Germinal center (tissue), 1 donor: ENCODE data around the gene LTBP4.
"Not testable (repeated sequence)": the region's sequence is repeated elsewhere in the genome, so short reads cannot be mapped to it uniquely, and the experiment has no call there.

Experiments
- DNase-seq: peaks from one replicate; pipeline ENCODE4 v3.0.0; 2012; ENCODE audit warnings: mixed read lengths, low spot score

LTBP4 gene

DNA sequence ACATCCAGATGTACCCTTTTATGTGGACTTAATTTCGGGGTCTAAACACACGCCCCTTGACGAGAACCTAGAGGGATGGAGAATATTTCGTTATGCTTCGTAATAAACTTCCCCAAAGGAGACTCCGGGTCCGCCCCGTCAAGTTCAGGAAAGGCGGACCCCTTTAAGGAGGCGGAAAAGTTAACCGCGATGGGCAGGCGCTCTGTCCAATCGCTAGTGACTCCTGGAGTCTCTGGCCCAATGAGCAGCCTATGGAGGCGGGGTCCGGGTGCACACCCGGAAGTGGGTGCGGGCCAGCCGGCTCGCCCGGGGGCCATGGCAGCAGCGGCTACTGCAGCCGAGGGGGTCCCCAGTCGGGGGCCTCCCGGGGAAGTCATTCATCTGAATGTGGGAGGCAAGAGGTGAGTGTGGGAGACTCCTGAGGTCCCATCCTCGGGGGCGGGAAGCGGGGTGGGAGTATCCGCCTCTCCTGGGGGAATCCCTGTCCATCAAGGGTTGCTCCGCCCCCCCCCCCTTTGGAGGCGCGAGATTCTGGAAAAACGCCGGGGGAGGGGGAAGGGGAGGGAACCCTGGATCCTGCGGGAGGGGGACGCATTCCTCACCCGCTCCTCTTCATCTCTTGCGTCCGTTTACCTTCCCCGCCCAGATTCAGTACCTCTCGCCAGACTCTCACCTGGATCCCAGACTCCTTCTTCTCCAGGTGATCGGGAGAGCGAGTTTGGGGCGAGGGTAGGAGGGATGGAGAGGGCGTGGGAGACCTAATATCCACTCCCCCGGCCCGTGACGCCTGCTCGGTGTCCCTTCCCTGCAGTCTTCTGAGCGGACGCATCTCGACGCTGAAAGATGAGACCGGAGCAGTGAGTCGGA is 24.4 kb upstream of the LTBP4 start, which contains the start of gene SHKBP1:
TSS of gene SHKBP1 (plus strand) at position 289 of the 867 bp plus-strand sequence. CDS start at position 316, 27 bp downstream.
- DNase-seq = peak; percentile 98

DNA sequence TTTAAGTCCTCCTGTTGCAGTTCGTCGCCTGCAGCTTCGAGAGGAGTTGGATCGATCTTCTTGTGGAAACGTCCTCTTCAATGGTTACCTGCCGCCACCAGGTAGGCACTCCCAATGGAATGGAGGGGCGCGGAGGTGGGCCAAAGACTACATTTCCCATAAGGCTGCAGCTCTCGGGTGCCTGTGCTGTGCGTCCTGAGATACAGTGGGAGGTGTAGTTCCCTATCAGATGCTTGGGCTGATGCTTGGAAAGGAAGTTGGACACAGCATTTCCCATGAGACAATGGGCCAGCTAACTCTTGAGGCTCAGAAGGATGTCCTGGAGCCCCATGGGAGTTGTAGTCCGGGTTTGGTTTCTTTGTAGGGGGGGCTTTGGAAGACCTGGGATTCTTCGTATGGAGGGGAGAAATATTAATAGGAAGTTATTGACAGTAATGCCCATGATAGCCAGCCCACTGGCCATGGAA is 22.7 kb upstream of the LTBP4 start:
- DNase-seq = no peak

DNA sequence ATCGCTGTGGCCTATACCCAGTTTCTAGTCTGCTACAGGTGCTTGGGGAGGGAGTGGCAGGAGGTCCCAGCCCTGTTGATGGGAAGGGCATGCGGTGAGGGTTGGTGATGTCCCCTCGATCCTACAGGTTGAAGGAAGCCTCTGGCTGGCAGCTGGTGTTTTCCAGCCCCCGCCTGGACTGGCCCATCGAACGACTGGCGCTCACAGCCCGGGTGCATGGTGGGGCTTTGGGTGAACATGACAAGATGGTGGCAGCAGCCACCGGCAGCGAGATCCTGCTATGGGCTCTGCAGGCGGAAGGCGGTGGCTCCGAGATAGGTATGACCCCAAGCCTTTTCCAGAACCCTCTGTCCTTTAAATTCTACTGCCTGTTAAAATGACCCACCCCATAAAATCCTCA is 20.6 kb upstream of the LTBP4 start:
- no peak for DNase-seq

DNA sequence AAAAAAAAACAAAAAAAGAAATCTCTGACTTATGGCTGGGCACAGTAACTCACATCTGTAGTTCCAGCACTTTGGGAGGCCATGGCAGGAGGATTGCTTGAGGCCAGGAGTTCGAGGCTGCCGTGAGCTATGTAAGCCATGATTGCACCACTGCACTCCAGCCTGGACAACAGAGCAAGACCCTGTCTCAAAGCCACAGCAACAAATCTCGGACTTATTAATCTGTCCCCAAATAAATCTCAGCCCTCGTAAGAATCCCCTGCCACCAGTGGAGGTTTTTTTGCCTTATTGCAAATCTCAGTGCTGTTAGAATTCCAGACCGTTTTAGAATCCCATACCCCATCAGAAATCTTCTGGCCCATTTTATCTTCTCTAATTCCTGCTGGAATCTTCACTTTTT is 19.6 kb upstream of the LTBP4 start:
- no peak for DNase-seq

DNA sequence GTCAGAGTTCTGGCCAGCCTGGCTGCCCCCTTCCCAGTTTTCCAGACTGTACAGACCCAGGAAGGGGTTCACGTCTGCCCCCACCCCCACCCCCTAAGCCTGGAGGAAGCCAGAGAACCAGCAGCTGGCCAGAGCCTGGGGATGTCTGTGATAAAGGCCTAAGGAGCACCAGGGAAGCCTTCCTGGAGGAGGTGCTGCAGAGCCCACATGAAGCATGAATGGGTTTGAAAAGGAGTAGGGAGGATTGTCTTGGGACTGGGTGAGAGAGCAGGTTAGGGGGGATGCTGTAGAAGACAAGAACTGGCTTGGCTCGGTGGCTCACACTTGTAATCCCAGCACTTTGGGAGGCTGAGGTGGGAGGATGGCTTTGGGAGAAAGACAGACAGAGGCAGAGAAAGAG is 18.7 kb upstream of the LTBP4 start:
- no peak for DNase-seq

DNA sequence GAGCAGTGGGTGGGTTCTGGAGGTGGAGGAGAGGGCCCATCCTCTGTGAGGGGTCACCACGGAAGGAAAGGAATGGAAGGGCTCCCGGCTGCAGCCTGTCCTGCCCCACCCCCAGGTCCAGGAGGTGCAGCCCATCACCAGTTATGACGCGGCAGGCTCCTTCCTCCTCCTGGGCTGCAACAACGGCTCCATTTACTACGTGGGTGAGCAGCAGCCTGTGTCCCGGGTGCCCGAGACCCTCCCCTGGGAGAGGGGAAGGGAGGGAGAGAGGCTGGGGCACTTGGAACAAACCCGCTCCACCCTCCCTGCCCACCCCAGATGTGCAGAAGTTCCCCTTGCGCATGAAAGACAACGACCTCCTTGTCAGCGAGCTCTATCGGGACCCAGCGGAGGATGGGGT is 17.9 kb upstream of the LTBP4 start:
- no peak for DNase-seq

DNA sequence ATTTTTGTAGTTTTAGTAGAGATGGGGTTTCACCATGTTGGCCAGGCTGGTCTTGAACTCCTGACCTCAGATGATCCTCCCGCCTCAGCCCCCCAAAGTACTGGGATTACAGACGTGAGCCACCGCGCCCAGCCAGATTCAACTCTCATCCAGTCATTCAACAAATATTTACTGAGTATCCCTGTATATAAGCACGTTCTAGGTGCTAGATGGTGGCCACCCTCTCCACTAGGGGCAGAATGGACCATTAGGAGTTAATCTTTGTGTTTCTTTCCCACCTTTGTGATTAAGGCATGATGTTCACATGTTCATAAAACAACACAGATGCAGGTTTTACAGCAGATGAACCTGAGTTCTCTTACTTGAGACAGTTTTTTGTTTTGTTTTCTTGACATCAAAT is 17.2 kb upstream of the LTBP4 start:
- no peak for DNase-seq

DNA sequence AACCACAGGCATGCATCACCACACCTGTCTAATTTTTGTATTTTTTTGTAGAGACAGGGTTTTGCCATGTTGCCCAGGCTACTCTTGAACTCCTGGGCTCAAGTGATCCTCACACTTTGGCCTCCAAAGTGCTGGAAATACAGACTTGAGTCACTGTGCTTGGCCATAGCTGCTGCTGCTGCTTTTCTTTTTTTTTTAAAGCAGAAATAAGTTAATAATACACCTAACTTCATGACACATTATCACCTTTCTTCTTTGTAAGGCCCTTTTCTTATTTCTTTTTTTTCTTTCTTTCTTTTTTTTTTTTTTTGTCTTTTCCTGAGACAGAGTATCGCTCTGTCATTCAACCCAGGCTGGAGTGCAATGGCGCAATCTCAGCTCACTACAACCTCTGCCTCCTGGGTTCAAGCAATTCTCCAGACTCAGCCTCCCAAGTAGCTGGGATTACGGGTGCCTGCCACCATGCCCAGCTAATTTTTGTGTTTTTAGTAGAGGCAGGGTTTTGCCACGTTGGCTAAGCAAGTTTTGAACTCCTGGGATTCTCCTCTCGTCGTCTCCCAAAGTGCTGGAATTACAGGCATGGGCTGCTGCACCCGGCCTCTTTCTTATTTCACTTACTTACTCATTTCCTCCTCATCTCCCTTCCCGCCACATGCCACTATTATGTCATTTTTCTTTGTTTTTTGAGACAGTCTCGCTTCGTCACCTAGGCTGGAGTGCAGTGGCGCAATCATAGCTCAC is 15.8 kb upstream of the LTBP4 start:
- no peak for DNase-seq

DNA sequence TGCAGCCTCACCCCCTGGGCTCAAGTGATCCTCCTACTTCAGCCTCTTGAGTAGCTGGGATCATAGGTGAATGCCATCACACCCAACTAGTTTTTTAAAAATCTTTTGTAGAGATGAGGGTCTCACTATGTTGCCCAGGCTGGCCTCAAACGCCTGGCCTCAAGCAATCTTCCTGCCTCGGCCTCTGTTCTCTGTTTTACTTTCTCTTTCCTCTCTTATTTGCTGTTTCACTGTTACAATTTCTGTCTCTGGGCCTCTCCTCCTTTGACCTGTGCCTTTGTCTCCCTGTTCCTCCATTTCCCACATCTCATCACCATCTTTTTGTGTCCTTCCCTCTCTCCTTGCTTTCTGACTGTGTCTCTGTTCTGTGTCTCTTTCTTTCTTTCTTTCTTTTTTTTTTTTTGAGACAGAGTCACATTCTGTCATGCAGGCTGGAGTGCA is 15.2 kb upstream of the LTBP4 start:
- DNase-seq = no peak

DNA sequence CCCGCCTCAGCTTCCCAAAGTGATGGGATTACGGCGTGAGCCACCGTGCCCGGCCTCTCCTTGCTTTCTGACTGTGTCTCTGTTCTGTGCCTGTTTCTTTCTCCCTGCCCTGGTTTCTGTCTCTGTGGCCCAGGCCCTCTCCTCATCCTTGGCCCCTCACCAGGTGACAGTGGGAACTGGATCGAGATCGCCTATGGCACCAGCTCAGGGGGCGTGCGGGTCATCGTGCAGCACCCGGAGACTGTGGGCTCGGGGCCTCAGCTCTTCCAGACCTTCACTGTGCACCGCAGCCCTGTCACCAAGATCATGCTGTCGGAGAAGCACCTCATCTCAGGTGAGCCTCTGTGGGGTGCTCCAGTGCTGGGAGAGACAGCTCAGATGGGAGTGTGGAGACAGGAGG is 14.6 kb upstream of the LTBP4 start:
- DNase-seq = no peak

DNA sequence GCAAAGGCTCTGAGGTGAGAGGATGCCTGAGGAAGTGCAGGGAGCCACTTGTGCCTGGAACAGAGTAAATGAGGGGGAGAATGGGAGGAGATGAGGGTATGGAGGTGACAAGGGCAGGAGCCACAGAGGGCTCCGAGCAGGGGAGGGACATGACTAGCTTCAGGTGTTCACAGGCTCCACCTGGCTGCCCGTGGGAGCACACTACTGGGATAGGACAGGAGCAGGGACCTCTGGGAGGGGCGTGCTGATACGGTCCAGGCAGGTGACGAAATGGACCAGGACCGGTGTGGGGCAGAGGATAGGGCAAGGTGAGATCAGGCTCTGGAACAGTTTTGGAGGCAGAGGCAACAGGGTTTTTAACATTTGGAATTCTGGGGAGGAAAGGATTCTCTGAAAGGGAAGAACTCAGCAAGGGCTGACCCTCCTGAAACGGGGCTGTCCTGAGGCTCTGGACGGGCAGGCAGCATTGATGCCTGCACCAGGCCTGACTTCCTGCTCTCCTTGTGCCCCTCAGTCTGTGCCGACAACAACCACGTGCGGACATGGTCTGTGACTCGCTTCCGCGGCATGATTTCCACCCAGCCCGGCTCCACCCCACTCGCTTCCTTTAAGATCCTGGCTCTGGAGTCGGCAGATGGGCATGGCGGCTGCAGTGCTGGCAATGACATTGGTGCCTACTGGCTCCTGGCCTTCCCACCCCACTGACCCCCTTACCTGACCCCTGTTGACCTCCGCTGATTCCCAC is 12.9 kb upstream of the LTBP4 start:
- no peak for DNase-seq

DNA sequence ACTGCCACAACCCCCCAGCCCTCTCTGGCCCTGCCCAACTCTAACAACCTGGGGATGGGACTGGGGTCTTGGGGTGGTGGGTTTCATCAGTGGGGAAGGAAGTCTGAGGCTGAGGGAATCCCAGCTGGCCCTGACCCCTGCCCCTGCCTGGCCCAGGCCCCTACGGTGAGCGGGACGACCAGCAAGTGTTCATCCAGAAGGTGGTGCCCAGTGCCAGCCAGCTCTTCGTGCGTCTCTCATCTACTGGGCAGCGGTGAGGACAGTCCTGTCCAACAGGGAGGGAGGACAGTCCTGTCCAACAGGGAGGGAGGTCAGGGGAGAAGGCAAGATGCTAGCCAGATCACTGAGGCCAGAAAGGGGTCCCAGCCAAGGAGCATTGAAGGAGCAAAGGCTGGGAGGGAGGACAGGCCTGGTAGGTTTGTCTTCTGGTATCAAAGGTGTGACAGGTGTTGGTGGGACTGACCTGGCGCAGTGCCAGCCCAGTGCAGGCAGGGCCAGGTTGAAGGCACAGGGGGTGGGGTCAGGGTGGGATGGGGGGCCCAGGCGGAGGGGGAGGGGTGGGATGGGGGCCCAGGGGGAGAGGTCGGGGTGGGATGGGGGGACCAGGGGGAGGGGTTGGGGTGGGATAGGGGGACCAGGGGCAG is 12.1 kb upstream of the LTBP4 start:
- DNase-seq = no peak

DNA sequence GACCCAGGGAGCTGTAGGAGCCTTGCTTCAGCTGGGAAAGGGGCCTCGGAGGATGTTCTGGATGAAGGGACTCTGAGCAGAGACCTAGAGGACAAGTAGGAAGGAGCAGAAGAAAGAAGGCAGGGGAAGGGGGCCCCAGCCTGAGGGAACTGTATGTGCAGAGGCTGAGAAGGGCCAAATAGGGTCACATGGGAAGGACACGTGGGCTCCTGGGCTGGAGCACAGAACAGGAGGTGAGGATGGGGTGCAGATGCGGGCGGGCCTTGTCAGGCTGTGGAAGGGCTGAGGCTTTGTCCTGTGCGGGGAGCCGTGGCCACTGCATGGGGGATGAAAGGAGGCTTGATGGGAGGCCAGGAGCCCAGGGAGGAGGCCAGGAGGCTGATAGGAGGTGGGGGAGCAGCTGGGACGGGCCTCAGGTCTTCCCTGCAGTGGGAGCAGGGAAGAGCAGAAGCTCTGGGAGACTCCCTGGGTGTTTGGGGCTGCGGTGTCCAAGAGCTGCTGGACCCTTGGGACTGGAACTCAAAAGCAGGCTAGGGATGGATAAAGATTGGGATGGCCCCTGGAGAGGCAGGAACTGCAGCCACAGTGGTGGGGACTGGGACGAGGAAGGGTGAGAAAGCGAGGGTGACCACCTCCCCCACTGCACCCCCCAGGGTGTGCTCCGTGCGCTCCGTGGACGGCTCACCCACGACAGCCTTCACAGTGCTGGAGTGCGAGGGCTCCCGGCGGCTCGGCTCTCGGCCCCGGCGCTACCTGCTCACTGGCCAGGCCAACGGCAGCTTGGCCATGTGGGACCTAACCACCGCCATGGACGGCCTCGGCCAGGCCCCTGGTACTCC is 11.4 kb upstream of the LTBP4 start:
- no peak for DNase-seq

DNA sequence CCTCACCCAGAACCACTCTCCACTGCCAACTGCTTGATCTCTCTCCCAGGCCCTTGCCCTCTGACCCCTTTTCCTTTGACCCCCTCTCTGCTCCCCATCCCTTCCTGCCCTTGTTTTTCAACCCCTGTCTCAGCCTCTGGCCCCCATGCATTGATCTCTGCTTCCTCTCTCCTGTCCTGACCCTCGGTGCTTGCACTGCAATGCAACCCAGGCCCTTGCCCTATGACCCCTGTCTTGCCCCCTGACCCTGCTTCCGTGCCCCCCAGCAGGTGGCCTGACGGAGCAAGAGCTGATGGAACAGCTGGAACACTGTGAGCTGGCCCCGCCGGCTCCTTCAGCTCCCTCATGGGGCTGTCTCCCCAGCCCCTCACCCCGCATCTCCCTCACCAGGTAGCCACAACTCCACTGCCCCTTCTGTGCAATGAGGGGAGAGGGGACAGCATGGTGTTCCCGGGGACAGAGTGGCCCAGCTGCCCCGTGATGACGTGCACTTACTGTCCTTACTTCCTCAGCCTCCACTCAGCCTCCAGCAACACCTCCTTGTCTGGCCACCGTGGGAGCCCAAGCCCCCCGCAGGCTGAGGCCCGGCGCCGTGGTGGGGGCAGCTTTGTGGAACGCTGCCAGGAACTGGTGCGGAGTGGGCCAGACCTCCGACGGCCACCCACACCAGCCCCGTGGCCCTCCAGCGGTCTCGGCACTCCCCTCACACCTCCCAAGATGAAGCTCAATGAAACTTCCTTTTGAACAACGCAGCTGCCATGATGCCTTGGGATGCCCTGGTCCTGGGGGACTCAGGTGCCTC is 10.5 kb upstream of the LTBP4 start:
- no peak for DNase-seq

DNA sequence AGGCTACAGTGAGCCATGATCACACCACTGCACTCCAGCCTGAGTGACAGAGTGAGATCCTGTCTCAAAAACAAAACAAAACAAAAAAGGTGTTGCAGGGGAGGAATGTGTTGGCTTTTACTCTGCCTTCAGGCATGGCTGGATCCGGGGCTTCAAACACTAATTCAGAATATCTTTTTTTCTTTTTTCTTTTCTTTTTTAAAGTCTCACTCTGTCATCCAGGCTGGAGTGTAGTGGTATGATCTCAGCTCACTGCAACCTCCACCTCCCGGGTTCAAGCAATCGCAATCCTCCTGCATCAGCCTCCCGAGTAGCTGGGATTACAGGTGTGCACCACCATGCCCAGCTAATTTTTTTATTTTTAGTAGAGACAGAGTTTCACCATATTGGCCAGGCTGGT is 9.4 kb upstream of the LTBP4 start:
- DNase-seq = not testable (repeated sequence)

DNA sequence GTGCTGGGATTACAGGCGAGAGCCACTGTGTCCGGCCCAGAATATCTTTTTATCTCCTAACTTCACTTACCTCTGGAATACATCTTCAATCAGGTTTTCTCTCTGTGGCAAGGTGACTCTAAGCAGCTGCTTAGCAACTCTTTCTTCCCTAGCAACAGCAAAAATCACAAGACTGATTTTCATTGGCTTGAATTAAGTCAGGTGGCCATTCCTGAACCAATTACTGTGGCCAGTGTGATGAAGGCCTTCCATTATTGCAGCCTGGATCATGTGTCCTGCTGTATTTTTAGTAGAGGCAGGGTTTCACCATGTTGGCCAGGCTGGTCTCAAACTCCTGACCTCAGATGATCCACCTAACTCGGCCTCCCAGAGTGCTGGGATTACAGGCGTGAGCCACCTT is 9.0 kb upstream of the LTBP4 start:
- peak; percentile 83 for DNase-seq

DNA sequence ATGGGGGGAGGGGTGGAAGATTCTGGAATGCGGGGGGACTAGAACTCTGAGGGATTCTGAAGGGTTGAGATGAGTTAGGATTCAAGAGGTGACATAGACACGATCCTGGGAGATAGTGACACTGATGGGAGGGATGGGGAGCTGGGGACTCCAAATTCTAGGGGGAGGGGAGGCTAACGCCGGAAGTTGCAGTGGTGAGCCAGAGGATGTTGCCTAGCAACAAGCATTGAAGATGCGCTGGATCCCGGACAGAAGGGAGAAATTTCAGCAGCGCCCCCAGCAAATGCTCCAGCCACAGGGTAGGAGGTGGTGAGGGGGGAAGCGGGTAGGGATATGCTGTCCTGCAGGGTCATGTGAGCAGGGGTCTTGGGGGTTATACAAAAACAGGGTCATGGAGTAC is 6.9 kb upstream of the LTBP4 start:
- DNase-seq = no peak

DNA sequence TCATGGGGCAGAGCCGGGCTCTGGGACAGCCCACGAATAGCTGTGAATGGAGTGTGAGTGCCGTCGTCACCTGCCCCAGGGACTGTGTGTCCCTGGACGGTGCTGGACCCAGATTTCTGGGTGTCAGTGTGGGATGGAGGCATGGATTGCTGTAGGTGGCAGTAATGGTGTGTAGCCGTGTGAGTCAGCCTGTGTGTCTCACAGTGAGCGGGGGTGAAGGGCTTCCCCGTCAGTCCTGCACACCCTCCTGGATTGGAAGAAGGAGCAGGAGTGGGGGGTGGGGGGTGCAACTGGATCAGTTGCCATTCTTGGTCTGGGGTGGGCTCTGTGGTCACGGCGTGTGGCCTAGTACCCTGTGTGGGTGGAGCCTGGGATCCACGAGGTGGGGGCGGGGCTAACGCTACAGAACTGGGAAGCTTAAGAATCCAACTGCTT is 6.5 kb upstream of the LTBP4 start:
- no peak for DNase-seq

DNA sequence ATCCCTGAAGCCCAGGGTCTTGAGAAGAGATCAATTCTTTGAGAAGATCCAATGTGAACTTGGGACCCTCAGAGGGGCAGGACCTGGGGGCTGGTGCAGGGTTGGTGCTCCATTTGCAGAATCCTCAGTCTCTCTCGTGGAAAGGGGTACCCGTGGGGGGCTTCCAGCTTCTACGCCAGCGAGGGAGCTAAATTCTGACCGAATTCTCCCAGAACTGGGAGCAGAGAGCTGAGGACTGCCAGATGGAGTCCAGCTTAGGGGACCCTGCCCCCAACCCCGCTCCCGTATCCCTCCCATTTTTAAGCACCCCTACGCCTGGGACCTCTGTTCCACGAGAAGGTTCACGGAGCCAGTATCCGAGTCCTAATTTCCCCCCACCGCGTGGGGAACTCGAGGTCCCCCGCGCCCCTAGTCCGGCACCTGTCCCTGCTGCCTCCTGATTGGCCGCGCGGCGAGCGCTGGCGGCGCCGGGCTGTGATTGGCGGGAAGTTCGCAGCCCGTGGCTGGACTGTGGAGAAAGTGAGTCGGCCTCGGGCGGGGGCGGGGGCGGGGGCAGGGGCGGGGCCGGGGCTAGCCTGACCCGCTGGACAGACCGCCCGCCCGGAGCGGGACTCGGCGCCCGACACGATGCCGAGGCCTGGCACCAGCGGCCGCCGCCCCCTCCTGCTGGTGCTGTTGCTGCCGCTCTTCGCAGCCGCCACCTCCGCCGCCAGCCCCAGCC is 4.4 kb upstream of the LTBP4 start:
- DNase-seq = no peak
